Activated T-cell treated with anti-CD3 and anti-CD28 coated beads, Interleukin-2, amount 50 U/mL, for 24 hours (primary cell): ENCODE results near the gene TMEM271.
"Not testable (repeated sequence)": the region's sequence is repeated elsewhere in the genome, so short reads cannot be mapped to it uniquely, and the experiment has no call there.

Experiments used
- DNase-seq: peaks from one replicate; pipeline ENCODE4 v3.0.0-alpha.2; 2020
- H3K27ac Mint-ChIP-seq: 2 replicates; pipeline ENCODE4 v1.8.0; 2020; ENCODE audit warnings: mild to moderate bottlenecking, mixed read lengths
- H3K27me3 Mint-ChIP-seq: 2 replicates; pipeline ENCODE4 v1.8.0; 2020; ENCODE audit warnings: mixed read lengths
- H3K36me3 Mint-ChIP-seq: 2 replicates; pipeline ENCODE4 v1.8.0; 2020; ENCODE audit warnings: low read depth, mixed read lengths
- H3K4me1 Mint-ChIP-seq: 2 replicates; pipeline ENCODE4 v1.8.0; 2020; ENCODE audit warnings: low read depth, mixed read lengths
- H3K4me3 Mint-ChIP-seq: 2 replicates; pipeline ENCODE4 v1.8.0; 2020; ENCODE audit warnings: mild to moderate bottlenecking, moderate library complexity, mixed read lengths
- H3K9me3 Mint-ChIP-seq: 2 replicates; pipeline ENCODE4 v1.8.0; 2020; ENCODE audit warnings: mixed read lengths

TMEM271 gene

GRCh38 chr4:566508-567295, 9.4 kb downstream of the TMEM271 start:
- Mint-ChIP-seq H3K36me3 (no peaks in the 10 kb centered on the region), H3K27me3 (peaks cover 39% of the 10 kb centered on the region), H3K4me1 (no peaks in the 10 kb centered on the region), H3K4me3 (no peak overlapping the region), H3K27ac (no peak overlapping the region), H3K9me3 (peaks cover 28% of the 10 kb centered on the region)
- no peak for DNase-seq

GRCh38 chr4:566035-566434, 10.1 kb downstream of the TMEM271 start:
- peaks cover 35% of the 10 kb centered on the region for H3K27me3 Mint-ChIP-seq
- no peak overlapping the region for H3K4me3 Mint-ChIP-seq
- H3K36me3 Mint-ChIP-seq: no peaks in the 10 kb centered on the region
- H3K9me3 Mint-ChIP-seq: peaks cover 31% of the 10 kb centered on the region
- DNase-seq: no peak
- H3K27ac Mint-ChIP-seq: no peak overlapping the region
- H3K4me1 Mint-ChIP-seq: no peaks in the 10 kb centered on the region

GRCh38 chr4:565614-566013, 10.5 kb downstream of the TMEM271 start:
- H3K27ac Mint-ChIP-seq, H3K4me3 Mint-ChIP-seq, DNase-seq, H3K36me3 Mint-ChIP-seq, H3K4me1 Mint-ChIP-seq: not testable (repeated sequence)
- H3K9me3 Mint-ChIP-seq: peaks cover 31% of the 10 kb centered on the region
- peaks cover 31% of the 10 kb centered on the region for H3K27me3 Mint-ChIP-seq

- not testable (repeated sequence) for H3K4me3 Mint-ChIP-seq, DNase-seq, H3K4me1 Mint-ChIP-seq, H3K36me3 Mint-ChIP-seq, H3K27ac Mint-ChIP-seq
- Mint-ChIP-seq H3K27me3 (peaks cover 14% of the 10 kb centered on the region), H3K9me3 (peaks cover 33% of the 10 kb centered on the region)
Observed at GRCh38 chr4:562458-562857, 13.6 kb downstream of the TMEM271 start.

- Mint-ChIP-seq H3K9me3 (peaks cover 33% of the 10 kb centered on the region), H3K4me3 (no peak overlapping the region), H3K27me3 (peaks cover 9% of the 10 kb centered on the region), H3K27ac (no peak overlapping the region), H3K4me1 (no peaks in the 10 kb centered on the region), H3K36me3 (no peaks in the 10 kb centered on the region)
- DNase-seq: no peak
Observed at GRCh38 chr4:561426-561825, 14.7 kb downstream of the TMEM271 start.

GRCh38 chr4:560731-561291, 15.3 kb downstream of the TMEM271 start:
- Mint-ChIP-seq H3K9me3 (peaks cover 32% of the 10 kb centered on the region), H3K4me3 (no peak overlapping the region), H3K27ac (no peak overlapping the region), H3K27me3 (peaks cover 9% of the 10 kb centered on the region), H3K4me1 (no peaks in the 10 kb centered on the region), H3K36me3 (no peaks in the 10 kb centered on the region)
- DNase-seq: no peak

GRCh38 chr4:560061-560460, 16.0 kb downstream of the TMEM271 start:
- no peaks in the 10 kb centered on the region for H3K4me1 Mint-ChIP-seq
- no peak overlapping the region for H3K4me3 Mint-ChIP-seq
- H3K9me3 Mint-ChIP-seq: peaks cover 25% of the 10 kb centered on the region
- peaks cover 9% of the 10 kb centered on the region for H3K27me3 Mint-ChIP-seq
- no peaks in the 10 kb centered on the region for H3K36me3 Mint-ChIP-seq
- no peak for DNase-seq
- H3K27ac Mint-ChIP-seq: no peak overlapping the region

GRCh38 chr4:555566-556275, 20.4 kb downstream of the TMEM271 start:
- H3K9me3 Mint-ChIP-seq: peaks cover 17% of the 10 kb centered on the region
- H3K27me3 Mint-ChIP-seq: peaks cover 18% of the 10 kb centered on the region
- H3K27ac Mint-ChIP-seq: no peak overlapping the region
- no peak for DNase-seq
- no peak overlapping the region for H3K4me3 Mint-ChIP-seq
- H3K4me1 Mint-ChIP-seq: no peaks in the 10 kb centered on the region
- H3K36me3 Mint-ChIP-seq: no peaks in the 10 kb centered on the region

- H3K27ac Mint-ChIP-seq, H3K36me3 Mint-ChIP-seq, DNase-seq, H3K4me3 Mint-ChIP-seq, H3K4me1 Mint-ChIP-seq: not testable (repeated sequence)
- Mint-ChIP-seq H3K27me3 (peaks cover 15% of the 10 kb centered on the region), H3K9me3 (peaks cover 17% of the 10 kb centered on the region)
Observed at GRCh38 chr4:554793-555320, 21.2 kb downstream of the TMEM271 start.

- no peak for DNase-seq
Observed at GRCh38 chr4:552019-552418, 24.1 kb downstream of the TMEM271 start.

GRCh38 chr4:550268-550667, 25.8 kb downstream of the TMEM271 start:
- DNase-seq, H3K27ac Mint-ChIP-seq, H3K4me3 Mint-ChIP-seq, H3K36me3 Mint-ChIP-seq, H3K4me1 Mint-ChIP-seq: not testable (repeated sequence)
- Mint-ChIP-seq H3K27me3 (peaks cover 25% of the 10 kb centered on the region), H3K9me3 (peaks cover 14% of the 10 kb centered on the region)

More at GRCh38 chr4:552019-552418, 24.1 kb downstream of the TMEM271 start:
- Mint-ChIP-seq H3K36me3 (no peaks in the 10 kb centered on the region), H3K27me3 (peaks cover 21% of the 10 kb centered on the region), H3K9me3 (peaks cover 14% of the 10 kb centered on the region), H3K27ac (no peak overlapping the region), H3K4me3 (no peak overlapping the region), H3K4me1 (no peaks in the 10 kb centered on the region)

GRCh38 chr4:548976-549375, 27.1 kb downstream of the TMEM271 start:
- Mint-ChIP-seq H3K36me3 (no peaks in the 10 kb centered on the region), H3K4me1 (no peaks in the 10 kb centered on the region), H3K4me3 (no peak overlapping the region), H3K27me3 (peaks cover 25% of the 10 kb centered on the region), H3K9me3 (peaks cover 19% of the 10 kb centered on the region), H3K27ac (no peak overlapping the region)
- DNase-seq: no peak

- Mint-ChIP-seq H3K4me1 (no peaks in the 10 kb centered on the region), H3K36me3 (no peaks in the 10 kb centered on the region), H3K4me3 (no peak overlapping the region), H3K27me3 (peaks cover 13% of the 10 kb centered on the region), H3K27ac (no peak overlapping the region), H3K9me3 (peaks cover 12% of the 10 kb centered on the region)
- no peak for DNase-seq
Observed at GRCh38 chr4:545612-546011, 30.5 kb downstream of the TMEM271 start.

GRCh38 chr4:544386-545105, 31.5 kb downstream of the TMEM271 start:
- no peak for DNase-seq
- Mint-ChIP-seq H3K9me3 (peaks cover 13% of the 10 kb centered on the region), H3K36me3 (peaks cover under 1% of the 10 kb centered on the region), H3K27me3 (peaks cover 13% of the 10 kb centered on the region), H3K4me1 (no peaks in the 10 kb centered on the region), H3K4me3 (no peak overlapping the region), H3K27ac (no peak overlapping the region)
